Measurements from ENCODE around the gene TPK1.

The TPK1 gene

DNA sequence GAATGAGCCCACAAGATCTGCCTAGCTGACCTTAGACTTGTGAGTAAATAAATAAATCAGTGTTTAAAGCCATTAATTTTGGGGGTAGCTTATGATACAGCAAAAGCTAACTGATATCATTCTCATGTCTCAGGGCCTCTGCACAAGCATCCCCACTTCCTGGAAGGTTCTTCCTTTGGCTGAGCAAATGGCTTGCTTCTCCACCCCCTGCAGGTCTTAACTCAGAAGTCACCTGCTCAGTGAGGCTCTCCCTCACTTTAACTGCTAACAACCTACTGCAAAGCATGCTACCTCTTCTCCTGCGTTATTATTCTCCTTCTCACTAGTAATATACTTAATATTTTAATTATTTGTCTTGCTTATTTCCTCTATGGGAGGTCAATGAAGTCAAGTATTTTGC, 167.3 kb downstream of the TPK1 start:
- no peak overlapping the region for H3K4me3 ChIP-seq (ENCODE audit: low read depth in 1 of 2, low read length in 2 of 2)
- no peaks in the 10 kb centered on the region for H3K4me1 ChIP-seq (ENCODE audit: control insufficient read depth in 1 of 2, insufficient read depth in 2 of 2, low read length in 2 of 2)
- H3K9me3 ChIP-seq (ENCODE audit: control insufficient read depth in 1 of 2, low read length in 2 of 2), result peaks cover 0 to 5% of the 10 kb centered on the region in 2 donors
- no peaks in the 10 kb centered on the region for H3K27me3 ChIP-seq (ENCODE audit: low read depth, low read length)
- H3K36me3 ChIP-seq (ENCODE audit: control insufficient read depth in 1 of 2, insufficient read depth in 2 of 2, low read length in 2 of 2), result no peaks in the 10 kb centered on the region
- H3K27ac ChIP-seq (ENCODE audit: low read length), result no peak overlapping the region

GRCh38 chr7:144665689-144666381, 170.0 kb downstream of the TPK1 start:
- Histone ChIP-seq H3K4me3 (ENCODE audit: low read depth in 1 of 2, low read length in 2 of 2) (no peak overlapping the region), H3K36me3 (ENCODE audit: control insufficient read depth in 1 of 2, insufficient read depth in 2 of 2, low read length in 2 of 2) (no peaks in the 10 kb centered on the region)

DNA sequence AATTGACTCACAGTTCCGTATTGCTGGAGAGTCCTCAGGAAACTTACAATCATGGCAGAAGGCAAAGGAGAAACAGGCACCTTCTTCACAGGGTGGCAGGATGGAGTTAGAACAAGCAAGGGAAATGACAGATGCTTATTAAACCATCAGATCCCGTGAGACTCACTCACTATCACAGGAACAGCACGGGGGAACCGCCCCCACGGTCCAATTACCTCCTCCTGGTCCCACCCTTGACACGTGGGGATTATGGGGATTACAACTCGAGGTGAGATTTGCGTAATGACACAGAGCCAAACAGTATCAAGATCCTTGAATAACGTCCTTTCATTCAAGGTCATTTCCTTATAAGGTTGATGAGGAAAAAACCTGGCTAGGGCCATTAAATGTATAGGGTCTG, 176.6 kb downstream of the TPK1 start:
- Histone ChIP-seq H3K36me3 (ENCODE audit: control insufficient read depth in 1 of 2, insufficient read depth in 2 of 2, low read length in 2 of 2) (no peaks in the 10 kb centered on the region), H3K9me3 (ENCODE audit: control insufficient read depth in 1 of 2, low read length in 2 of 2) (no peaks in the 10 kb centered on the region), H3K4me3 (ENCODE audit: low read depth in 1 of 2, low read length in 2 of 2) (no peak overlapping the region), H3K4me1 (ENCODE audit: control insufficient read depth in 1 of 2, insufficient read depth in 2 of 2, low read length in 2 of 2) (no peaks in the 10 kb centered on the region), H3K27me3 (ENCODE audit: low read depth, low read length) (no peaks in the 10 kb centered on the region), H3K27ac (ENCODE audit: low read length) (no peak overlapping the region)

More at GRCh38 chr7:144665689-144666381, 170.0 kb downstream of the TPK1 start:
- Histone ChIP-seq H3K27me3 (ENCODE audit: low read depth, low read length) (no peaks in the 10 kb centered on the region), H3K27ac (ENCODE audit: low read length) (no peak overlapping the region), H3K9me3 (ENCODE audit: control insufficient read depth in 1 of 2, low read length in 2 of 2) (peaks cover 0 to 5% of the 10 kb centered on the region in 2 donors), H3K4me1 (ENCODE audit: control insufficient read depth in 1 of 2, insufficient read depth in 2 of 2, low read length in 2 of 2) (no peaks in the 10 kb centered on the region)

GRCh38 chr7:144656965-144657517, 178.8 kb downstream of the TPK1 start:
- Histone ChIP-seq H3K27me3 (ENCODE audit: low read depth, low read length) (no peaks in the 10 kb centered on the region), H3K4me3 (ENCODE audit: low read depth in 1 of 2, low read length in 2 of 2) (no peak overlapping the region), H3K27ac (ENCODE audit: low read length) (no peak overlapping the region)

GRCh38 chr7:144653449-144653848, 182.4 kb downstream of the TPK1 start:
- no peaks in the 10 kb centered on the region for H3K9me3 ChIP-seq (ENCODE audit: control insufficient read depth in 1 of 2, low read length in 2 of 2)
- no peaks in the 10 kb centered on the region for H3K4me1 ChIP-seq (ENCODE audit: control insufficient read depth in 1 of 2, insufficient read depth in 2 of 2, low read length in 2 of 2)
- no peaks in the 10 kb centered on the region for H3K36me3 ChIP-seq (ENCODE audit: control insufficient read depth in 1 of 2, insufficient read depth in 2 of 2, low read length in 2 of 2)
- no peak overlapping the region for H3K27ac ChIP-seq (ENCODE audit: low read length)
- H3K4me3 ChIP-seq (ENCODE audit: low read depth in 1 of 2, low read length in 2 of 2), result no peak overlapping the region
- no peaks in the 10 kb centered on the region for H3K27me3 ChIP-seq (ENCODE audit: low read depth, low read length)

More at GRCh38 chr7:144656965-144657517, 178.8 kb downstream of the TPK1 start:
- Histone ChIP-seq H3K4me1 (ENCODE audit: control insufficient read depth in 1 of 2, insufficient read depth in 2 of 2, low read length in 2 of 2) (no peaks in the 10 kb centered on the region), H3K9me3 (ENCODE audit: control insufficient read depth in 1 of 2, low read length in 2 of 2) (no peaks in the 10 kb centered on the region), H3K36me3 (ENCODE audit: control insufficient read depth in 1 of 2, insufficient read depth in 2 of 2, low read length in 2 of 2) (no peaks in the 10 kb centered on the region)

DNA sequence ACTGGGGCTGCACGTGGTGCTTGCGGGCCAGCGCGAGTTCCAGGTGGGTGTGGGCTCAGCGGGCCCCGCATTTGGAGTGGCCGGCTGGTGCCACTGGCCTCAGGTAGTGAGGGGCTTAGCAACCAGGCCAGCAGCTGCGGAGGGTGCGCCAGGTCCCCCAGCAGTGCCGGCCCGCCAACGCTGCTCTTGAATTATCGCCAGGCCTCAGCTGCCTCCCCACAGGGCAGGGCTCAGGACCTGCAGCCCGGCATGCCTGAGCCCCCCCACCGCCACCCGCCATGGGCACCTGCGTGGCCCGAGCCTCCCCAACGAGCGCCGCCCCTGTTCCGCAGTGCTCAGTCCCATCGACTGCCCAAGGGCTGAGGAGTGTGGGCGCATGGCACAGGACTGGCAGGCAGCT, 185.4 kb downstream of the TPK1 start:
- H3K4me3 ChIP-seq (ENCODE audit: low read depth in 1 of 2, low read length in 2 of 2), result no peak overlapping the region
- no peak overlapping the region for H3K27ac ChIP-seq (ENCODE audit: low read length)
- H3K36me3 ChIP-seq (ENCODE audit: control insufficient read depth in 1 of 2, insufficient read depth in 2 of 2, low read length in 2 of 2), result no peaks in the 10 kb centered on the region
- no peaks in the 10 kb centered on the region for H3K9me3 ChIP-seq (ENCODE audit: control insufficient read depth in 1 of 2, low read length in 2 of 2)
- no peaks in the 10 kb centered on the region for H3K4me1 ChIP-seq (ENCODE audit: control insufficient read depth in 1 of 2, insufficient read depth in 2 of 2, low read length in 2 of 2)
- no peaks in the 10 kb centered on the region for H3K27me3 ChIP-seq (ENCODE audit: low read depth, low read length)

DNA sequence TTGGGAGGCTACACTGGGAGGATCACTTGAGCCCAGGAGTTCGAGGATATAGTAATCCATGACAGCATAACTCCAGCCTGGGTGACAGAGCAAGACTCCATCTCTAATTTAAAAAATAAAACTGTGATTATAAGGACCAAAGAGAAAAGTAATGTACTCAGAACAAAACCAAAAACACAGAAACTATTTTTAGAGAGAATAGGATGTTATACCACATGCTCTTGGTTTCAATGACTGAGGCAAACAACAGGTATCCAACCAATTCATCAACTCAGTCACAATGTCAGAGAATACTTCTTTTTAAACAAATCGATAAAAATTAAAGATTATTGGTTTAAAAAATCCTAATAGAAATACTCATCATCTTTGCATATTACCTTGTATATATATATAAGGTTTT, 186.7 kb downstream of the TPK1 start:
- Histone ChIP-seq H3K27ac (ENCODE audit: low read length) (no peak overlapping the region), H3K4me3 (ENCODE audit: low read depth in 1 of 2, low read length in 2 of 2) (no peak overlapping the region), H3K4me1 (ENCODE audit: control insufficient read depth in 1 of 2, insufficient read depth in 2 of 2, low read length in 2 of 2) (no peaks in the 10 kb centered on the region), H3K36me3 (ENCODE audit: control insufficient read depth in 1 of 2, insufficient read depth in 2 of 2, low read length in 2 of 2) (no peaks in the 10 kb centered on the region), H3K27me3 (ENCODE audit: low read depth, low read length) (no peaks in the 10 kb centered on the region), H3K9me3 (ENCODE audit: control insufficient read depth in 1 of 2, low read length in 2 of 2) (no peaks in the 10 kb centered on the region)

GRCh38 chr7:144641389-144642044, 194.3 kb downstream of the TPK1 start:
- no peak overlapping the region for H3K27ac ChIP-seq (ENCODE audit: low read length)
- H3K4me1 ChIP-seq (ENCODE audit: control insufficient read depth in 1 of 2, insufficient read depth in 2 of 2, low read length in 2 of 2), result peaks cover 0 to 6% of the 10 kb centered on the region in 2 donors
- no peaks in the 10 kb centered on the region for H3K36me3 ChIP-seq (ENCODE audit: control insufficient read depth in 1 of 2, insufficient read depth in 2 of 2, low read length in 2 of 2)
- H3K4me3 ChIP-seq (ENCODE audit: low read depth in 1 of 2, low read length in 2 of 2), result no peak overlapping the region
- H3K27me3 ChIP-seq (ENCODE audit: low read depth, low read length), result no peaks in the 10 kb centered on the region
- H3K9me3 ChIP-seq (ENCODE audit: control insufficient read depth in 1 of 2, low read length in 2 of 2), result no peaks in the 10 kb centered on the region

GRCh38 chr7:144632724-144633123, 203.1 kb downstream of the TPK1 start:
- Histone ChIP-seq H3K4me3 (ENCODE audit: low read depth in 1 of 2, low read length in 2 of 2) (no peak overlapping the region), H3K27ac (ENCODE audit: low read length) (no peak overlapping the region), H3K4me1 (ENCODE audit: control insufficient read depth in 1 of 2, insufficient read depth in 2 of 2, low read length in 2 of 2) (no peaks in the 10 kb centered on the region), H3K9me3 (ENCODE audit: control insufficient read depth in 1 of 2, low read length in 2 of 2) (no peaks in the 10 kb centered on the region), H3K36me3 (ENCODE audit: control insufficient read depth in 1 of 2, insufficient read depth in 2 of 2, low read length in 2 of 2) (no peaks in the 10 kb centered on the region), H3K27me3 (ENCODE audit: low read depth, low read length) (no peaks in the 10 kb centered on the region)

- Histone ChIP-seq H3K4me1 (ENCODE audit: control insufficient read depth in 1 of 2, insufficient read depth in 2 of 2, low read length in 2 of 2) (no peaks in the 10 kb centered on the region), H3K36me3 (ENCODE audit: control insufficient read depth in 1 of 2, insufficient read depth in 2 of 2, low read length in 2 of 2) (no peaks in the 10 kb centered on the region)
These were observed 206.3 kb downstream of the TPK1 start for GRCh38 chr7:144629598-144629997.

GRCh38 chr7:144629011-144629410, 206.8 kb downstream of the TPK1 start:
- Histone ChIP-seq H3K4me1 (ENCODE audit: control insufficient read depth in 1 of 2, insufficient read depth in 2 of 2, low read length in 2 of 2) (no peaks in the 10 kb centered on the region), H3K27me3 (ENCODE audit: low read depth, low read length) (no peaks in the 10 kb centered on the region), H3K27ac (ENCODE audit: low read length) (no peak overlapping the region), H3K9me3 (ENCODE audit: control insufficient read depth in 1 of 2, low read length in 2 of 2) (no peaks in the 10 kb centered on the region), H3K36me3 (ENCODE audit: control insufficient read depth in 1 of 2, insufficient read depth in 2 of 2, low read length in 2 of 2) (no peaks in the 10 kb centered on the region), H3K4me3 (ENCODE audit: low read depth in 1 of 2, low read length in 2 of 2) (no peak overlapping the region)

More at GRCh38 chr7:144629598-144629997, 206.3 kb downstream of the TPK1 start:
- no peak overlapping the region for H3K27ac ChIP-seq (ENCODE audit: low read length)
- no peaks in the 10 kb centered on the region for H3K9me3 ChIP-seq (ENCODE audit: control insufficient read depth in 1 of 2, low read length in 2 of 2)
- no peak overlapping the region for H3K4me3 ChIP-seq (ENCODE audit: low read depth in 1 of 2, low read length in 2 of 2)
- H3K27me3 ChIP-seq (ENCODE audit: low read depth, low read length), result no peaks in the 10 kb centered on the region
